Fibroblast of the aortic adventitia (primary cell): Measurements from ENCODE around the gene STAC3. TPM values are rescaled to one million over a fixed set of nuclear protein-coding genes. Genes with fewer than 3 reads are reported as not detected.

Experiments
- DNase-seq: peaks from one replicate; pipeline ENCODE4 v3.0.0-alpha.2; 2010; ENCODE audit warnings: low read depth
- H3K4me3 ChIP-seq: 2 replicates; pipeline ENCODE4 v1.5.1; 2011; ENCODE audit warnings: low read depth, mild to moderate bottlenecking, control low read depth, low read length, moderate library complexity
- total RNA-seq: library from RNA; depleted of rRNA; stranded (reverse); fragments of >200 nt; gene quantifications from 2 replicates; pipeline ENCODE4 v1.2.3, GENCODE V29; 2012; ENCODE audit warnings: low replicate concordance
- TF ChIP-seq, protein P1 (sequence below): IDR thresholded peaks from 2 replicates; pipeline ENCODE4 v1.5.1; 2011; ENCODE audit warnings: mild to moderate bottlenecking, low read length, control low read depth, inconsistent platforms; ENCODE audit not compliant: insufficient read depth

STAC3 gene
- total RNA-seq, 1 donor, result 0.90 TPM

GRCh38 chr12:57238854-57239554, 12.0 kb downstream of the STAC3 start:
- TF ChIP-seq, protein P1, sequence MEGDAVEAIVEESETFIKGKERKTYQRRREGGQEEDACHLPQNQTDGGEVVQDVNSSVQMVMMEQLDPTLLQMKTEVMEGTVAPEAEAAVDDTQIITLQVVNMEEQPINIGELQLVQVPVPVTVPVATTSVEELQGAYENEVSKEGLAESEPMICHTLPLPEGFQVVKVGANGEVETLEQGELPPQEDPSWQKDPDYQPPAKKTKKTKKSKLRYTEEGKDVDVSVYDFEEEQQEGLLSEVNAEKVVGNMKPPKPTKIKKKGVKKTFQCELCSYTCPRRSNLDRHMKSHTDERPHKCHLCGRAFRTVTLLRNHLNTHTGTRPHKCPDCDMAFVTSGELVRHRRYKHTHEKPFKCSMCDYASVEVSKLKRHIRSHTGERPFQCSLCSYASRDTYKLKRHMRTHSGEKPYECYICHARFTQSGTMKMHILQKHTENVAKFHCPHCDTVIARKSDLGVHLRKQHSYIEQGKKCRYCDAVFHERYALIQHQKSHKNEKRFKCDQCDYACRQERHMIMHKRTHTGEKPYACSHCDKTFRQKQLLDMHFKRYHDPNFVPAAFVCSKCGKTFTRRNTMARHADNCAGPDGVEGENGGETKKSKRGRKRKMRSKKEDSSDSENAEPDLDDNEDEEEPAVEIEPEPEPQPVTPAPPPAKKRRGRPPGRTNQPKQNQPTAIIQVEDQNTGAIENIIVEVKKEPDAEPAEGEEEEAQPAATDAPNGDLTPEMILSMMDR, result peak; percentile 100
- peak overlapping the region; percentile 76 for H3K4me3 ChIP-seq
- DNase-seq, result peak; percentile 86

DNA sequence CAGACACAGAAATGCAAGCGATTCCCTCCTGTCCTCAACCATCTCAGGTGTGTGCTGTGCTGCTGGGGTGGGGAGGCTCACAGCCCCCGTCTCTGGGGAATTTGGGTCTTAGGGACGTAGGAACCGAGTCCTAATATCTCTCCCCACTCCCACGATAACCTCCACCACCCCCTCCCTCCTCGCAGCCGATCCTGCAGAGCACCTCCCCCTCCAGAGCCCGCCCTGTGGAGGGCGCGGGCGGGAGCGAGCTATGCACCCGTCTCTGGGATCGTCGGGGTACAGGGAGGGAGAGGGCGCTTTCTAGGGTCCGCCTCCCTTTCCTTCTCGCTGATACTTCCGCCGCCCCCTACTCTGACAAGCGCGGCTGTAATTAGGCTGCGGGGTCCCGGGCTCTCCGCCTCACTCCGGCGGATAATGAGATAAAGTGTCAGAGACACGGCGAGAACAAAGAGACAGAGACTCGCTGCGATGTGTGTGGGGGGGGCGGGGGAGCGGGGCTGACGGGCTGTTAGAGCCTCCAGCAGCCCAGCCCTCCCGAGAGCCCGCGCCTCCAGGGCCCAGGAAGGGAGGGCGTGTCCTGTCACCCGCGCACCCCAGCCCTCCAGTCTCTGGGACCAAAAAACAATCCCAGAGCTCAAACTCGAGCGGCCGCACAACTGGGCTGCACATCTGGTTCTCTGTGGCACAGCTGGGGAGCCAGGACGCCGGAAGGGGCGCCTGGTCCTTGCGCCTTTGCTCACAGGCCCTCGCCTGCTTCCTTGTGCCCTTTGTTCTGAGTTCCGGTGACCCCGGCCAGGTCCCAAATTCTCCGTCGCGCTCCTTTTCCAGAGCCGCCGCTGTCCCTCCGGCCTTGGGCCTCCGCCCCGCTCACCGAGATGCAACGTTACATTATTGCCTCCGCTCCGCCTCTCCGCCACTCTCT, 12.8 kb downstream of the STAC3 start:
- TF ChIP-seq, protein P1, result no peak
- H3K4me3 ChIP-seq, result peak overlapping the region; percentile 58

GRCh38 chr12:57237596-57237931, 13.4 kb downstream of the STAC3 start:
- no peak overlapping the region for H3K4me3 ChIP-seq
- DNase-seq, result no peak
- TF ChIP-seq, protein P1, result no peak

More for the DNA sequence above, 12.8 kb downstream of the STAC3 start:
- no peak for DNase-seq

GRCh38 chr12:57236925-57237595, 13.9 kb downstream of the STAC3 start:
- peak overlapping the region; percentile 50 for H3K4me3 ChIP-seq
- DNase-seq, result peak; percentile 66
- TF ChIP-seq, protein P1, result no peak

DNA sequence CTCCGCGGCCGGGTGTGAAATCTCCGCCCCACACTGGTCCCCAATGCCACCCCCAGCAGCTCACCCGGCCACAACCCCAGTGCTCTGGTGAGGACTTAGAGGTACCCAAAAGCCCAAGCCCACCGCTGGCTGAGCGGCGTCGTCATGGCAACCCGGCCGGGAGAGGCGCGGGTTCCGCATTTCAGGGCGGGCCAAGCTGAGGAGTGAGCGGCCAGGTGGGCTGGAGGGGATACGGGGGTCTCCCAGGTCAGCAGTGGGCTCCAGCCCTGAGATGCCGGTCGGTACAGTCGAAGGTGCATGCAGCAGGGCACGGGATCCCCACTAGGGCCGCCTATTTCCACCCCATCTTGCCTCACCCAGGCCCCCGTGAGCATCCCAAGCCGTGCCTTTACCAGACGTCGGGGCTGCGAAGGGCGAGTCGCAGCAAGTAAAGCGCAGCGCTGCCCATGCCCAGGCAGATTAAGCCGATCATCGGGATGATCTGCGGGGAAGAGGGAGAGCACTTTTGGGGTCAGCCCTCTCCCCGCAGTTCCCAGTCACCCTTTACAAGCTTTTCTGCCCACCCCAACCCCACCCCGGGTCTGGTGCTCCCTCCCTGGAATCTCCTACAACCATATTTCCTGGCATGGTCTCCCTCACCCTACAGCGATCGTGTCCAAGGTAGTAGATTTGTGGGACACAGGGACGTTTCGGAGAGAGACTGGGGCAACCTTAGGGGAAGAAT, 14.6 kb downstream of the STAC3 start:
- TF ChIP-seq, protein P1, result no peak
- DNase-seq, result no peak
- peak overlapping the region; percentile 50 for H3K4me3 ChIP-seq

DNA sequence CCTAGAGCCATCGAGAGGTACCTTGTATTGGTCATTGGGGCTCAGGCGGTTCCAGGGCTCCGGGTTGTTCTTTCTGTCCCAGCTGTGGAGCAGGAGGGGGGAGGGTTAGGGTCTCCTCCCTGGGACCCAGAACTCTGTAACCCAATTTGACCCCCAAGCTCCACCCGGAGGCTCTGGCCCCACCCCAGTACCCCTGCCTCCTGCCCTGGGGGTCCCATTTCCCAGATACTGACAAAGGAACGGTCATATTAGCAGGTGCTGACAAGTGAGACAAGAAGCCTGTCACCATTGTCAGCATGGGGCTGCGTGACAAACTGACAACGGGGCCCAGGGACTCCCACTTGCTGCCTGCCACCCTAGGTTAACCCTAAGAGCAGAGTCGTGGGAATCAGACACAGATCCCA, 15.3 kb downstream of the STAC3 start:
- TF ChIP-seq, protein P1, result no peak
- no peak for DNase-seq
- H3K4me3 ChIP-seq, result peak overlapping the region; percentile 5
